Large intestine (tissue), 3 donors: ENCODE measurements around the gene ACTL6B. TPM values are rescaled to one million over a fixed set of nuclear protein-coding genes. Genes with fewer than 3 reads are reported as not detected.

Experiments
- DNase-seq, 2 donors: peaks; one replicate each; pipeline versions ENCODE4 v3.0.0 to v3.0.0-alpha.2; 2013
- H3K27ac ChIP-seq: one replicate; pipeline ENCODE4 v1.5.1; 2013; ENCODE audit warnings: low read length
- H3K27me3 ChIP-seq: 2 replicates; pipeline ENCODE4 v1.6.1; 2013; ENCODE audit warnings: low read length; ENCODE audit not compliant: control insufficient read depth, insufficient read depth
- H3K36me3 ChIP-seq: 2 replicates; pipeline ENCODE4 v1.6.1; 2013; ENCODE audit warnings: low read length; ENCODE audit not compliant: control insufficient read depth, insufficient read depth
- H3K4me1 ChIP-seq: one replicate; pipeline ENCODE4 v1.6.1; 2013; ENCODE audit warnings: low read length; ENCODE audit not compliant: control insufficient read depth, insufficient read depth
- H3K4me3 ChIP-seq: one replicate; pipeline ENCODE4 v1.5.1; 2013; ENCODE audit warnings: low read length
- H3K9me3 ChIP-seq: one replicate; pipeline ENCODE4 v1.6.1; 2013; ENCODE audit warnings: mild to moderate bottlenecking, low read depth, low read length, moderate library complexity; ENCODE audit not compliant: control insufficient read depth
- WGBS: methylation state at CpG from one replicate; pipeline ENCODE4 v1.1.5; 2013; ENCODE audit warnings: low lambda C conversion rate; ENCODE audit not compliant: insufficient coverage; 5-methylcytosine and 5-hydroxymethylcytosine counted together
- polyA plus RNA-seq: library from polyadenylated mRNA; unstranded; fragments of 120-200 nt; gene quantifications from one replicate; pipeline ENCODE4 v1.2.1, GENCODE V29; 2013

The ACTL6B gene
- polyA plus RNA-seq, 1 donor: 2.9 TPM

DNA sequence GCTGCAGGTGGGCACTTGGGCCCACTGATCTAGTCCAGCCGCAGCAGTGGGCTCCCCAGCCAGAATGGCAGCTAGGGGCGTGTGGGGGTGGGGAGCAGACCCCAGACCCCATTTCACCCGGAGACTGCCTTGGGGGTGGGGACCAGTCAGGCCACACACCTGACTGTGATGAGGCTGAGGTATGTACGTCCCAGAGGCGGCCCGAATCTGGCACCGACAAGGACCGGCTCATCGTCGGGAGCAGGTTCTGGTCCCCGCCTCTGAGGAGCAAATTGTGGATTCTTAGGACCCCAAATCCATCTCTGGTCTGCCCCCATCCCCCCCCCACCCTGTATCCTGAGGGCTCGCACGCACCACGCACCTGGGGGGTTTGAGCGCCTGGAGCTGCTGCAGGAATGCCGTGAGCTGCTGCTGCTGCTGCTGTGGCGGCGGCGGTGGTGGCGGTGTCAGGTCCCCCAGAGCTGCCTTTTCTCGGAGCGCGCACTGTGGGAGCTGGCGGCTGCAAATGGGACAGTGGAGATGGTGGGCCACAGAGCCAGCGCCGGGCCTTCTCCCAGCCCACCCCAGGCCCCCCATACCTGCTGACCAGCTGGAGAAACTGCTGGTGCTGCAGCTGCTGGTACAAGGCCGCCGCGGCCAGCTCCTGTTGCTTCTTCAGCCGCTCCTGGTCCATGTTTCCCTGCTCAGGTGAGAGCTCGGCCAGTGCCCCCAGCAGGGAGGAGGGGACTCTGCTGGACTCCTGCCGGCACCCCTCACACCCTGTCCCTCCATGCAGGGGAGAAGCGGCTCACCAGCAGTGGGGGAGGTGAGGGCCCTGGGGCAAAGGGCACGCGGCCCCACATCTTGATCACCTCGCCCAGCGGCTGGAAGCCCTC, 27.6 kb upstream of the ACTL6B start:
- Histone ChIP-seq H3K4me3 (no peak overlapping the region), H3K9me3 (no peaks in the 10 kb centered on the region), H3K36me3 (peaks cover 97% of the 10 kb centered on the region), H3K27ac (no peak overlapping the region), H3K4me1 (peaks cover 13% of the 10 kb centered on the region), H3K27me3 (no peaks in the 10 kb centered on the region)
- WGBS: no CpG with 5 or more reads among the region's 37 CpGs
- no peak for DNase-seq

DNA sequence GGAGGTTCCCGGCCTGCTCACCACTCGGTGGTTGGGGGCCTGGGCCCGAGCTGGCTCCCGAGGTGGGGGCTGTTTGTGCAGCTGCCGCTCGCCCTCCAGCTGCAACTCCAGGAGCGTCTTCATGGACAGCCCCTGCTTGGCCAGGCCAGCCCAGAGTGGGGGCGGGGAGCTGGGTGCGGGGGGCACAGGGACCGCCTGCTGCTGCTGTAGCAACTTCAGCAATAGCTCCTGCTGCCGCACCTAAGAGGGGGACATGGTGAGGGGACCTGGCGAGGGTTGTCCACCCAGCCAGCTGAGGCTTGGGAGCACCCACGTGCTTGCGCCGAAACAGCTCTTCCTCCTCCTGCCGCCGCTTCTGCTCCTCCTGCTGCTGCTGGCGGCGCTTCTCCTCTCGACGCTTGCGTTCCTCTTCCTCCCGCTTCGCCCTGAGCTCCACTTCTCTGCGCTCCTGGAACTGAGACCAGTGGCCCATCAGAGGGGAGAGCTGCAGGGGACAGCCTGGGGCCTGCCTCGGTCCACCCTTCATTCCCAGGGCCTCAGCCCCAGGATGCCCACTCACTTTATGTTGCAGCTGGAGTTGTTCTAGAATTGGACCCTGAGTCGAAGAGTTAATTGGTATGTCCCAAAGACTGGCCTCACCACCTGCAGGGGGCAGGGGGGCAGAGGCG, 26.9 kb upstream of the ACTL6B start:
- Histone ChIP-seq H3K9me3 (peaks cover 3% of the 10 kb centered on the region), H3K4me3 (no peak overlapping the region), H3K4me1 (peaks cover 20% of the 10 kb centered on the region), H3K27me3 (no peaks in the 10 kb centered on the region), H3K27ac (no peak overlapping the region), H3K36me3 (peaks cover 97% of the 10 kb centered on the region)
- DNase-seq: no peak
- WGBS: no CpG with 5 or more reads among the region's 28 CpGs

DNA sequence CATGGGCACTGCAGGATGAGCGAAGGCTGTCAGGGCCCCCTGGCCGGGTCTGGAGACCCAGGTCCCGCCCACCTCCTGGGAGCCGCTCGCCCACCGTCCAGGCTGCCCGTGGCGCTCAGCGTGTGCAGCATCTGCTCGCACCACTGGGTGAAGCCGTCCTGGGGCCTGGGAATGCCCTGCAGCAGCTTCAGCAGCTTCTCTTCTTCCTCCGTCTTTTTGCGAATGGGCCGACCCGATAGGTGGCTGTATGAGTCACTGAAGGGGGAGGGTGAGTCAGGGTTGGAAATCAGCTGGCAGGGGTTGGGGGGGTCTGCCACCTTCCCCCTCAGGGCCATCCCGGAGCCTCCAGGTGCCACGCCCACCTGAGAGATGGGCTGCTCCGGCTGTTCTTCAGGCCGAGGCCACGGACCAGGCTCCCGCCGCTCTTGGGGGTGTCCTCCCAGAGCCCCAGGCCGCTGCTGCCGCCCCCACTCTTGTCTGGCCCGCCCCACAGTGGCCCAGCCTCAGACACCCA, 26.0 kb upstream of the ACTL6B start:
- peaks cover 27% of the 10 kb centered on the region for H3K4me1 ChIP-seq
- H3K9me3 ChIP-seq: peaks cover 3% of the 10 kb centered on the region
- no peak overlapping the region for H3K4me3 ChIP-seq
- DNase-seq: no peak
- H3K27me3 ChIP-seq: no peaks in the 10 kb centered on the region
- peaks cover 97% of the 10 kb centered on the region for H3K36me3 ChIP-seq
- H3K27ac ChIP-seq: no peak overlapping the region
- WGBS: 100% methylated on average over 1 of the region's 25 CpGs

DNA sequence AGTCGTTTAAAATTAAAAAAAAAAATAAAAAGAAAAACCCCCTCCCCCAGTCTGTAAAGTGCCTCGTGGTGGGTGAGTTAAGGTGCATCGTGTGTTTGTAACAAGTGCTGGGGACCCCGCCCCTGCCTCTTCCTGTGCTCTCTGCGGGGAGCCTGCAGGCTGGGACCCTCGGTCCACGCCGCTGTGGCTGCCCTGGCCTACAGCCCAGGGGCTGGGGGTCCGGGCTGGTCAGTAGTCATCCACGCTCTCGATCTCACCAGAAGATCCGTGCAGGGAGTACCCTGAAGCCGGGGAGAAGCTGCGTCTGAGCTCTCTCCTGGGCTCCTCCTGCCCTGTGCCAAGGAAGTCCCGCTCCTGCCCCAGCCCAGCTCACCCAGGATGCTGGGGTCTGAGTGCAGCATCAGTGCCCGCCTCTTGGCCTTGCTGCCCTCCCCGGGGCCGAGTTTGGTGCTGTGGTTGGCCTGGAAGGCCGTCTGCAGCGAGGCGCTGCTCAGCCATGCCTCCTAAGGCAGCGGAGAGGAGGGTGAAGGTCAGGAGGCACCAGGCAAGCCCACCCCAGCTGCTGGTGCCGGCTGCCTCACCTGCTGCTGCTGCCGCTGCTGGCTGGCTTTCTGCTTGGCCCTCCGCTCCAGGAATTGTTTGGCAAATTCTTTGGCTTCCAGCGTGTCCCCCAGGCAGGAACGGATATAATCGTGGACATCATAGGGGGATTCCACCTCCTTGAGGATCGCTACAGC, 25.4 kb upstream of the ACTL6B start:
- Histone ChIP-seq H3K36me3 (peaks cover 97% of the 10 kb centered on the region), H3K27me3 (no peaks in the 10 kb centered on the region), H3K4me3 (no peak overlapping the region), H3K4me1 (peaks cover 30% of the 10 kb centered on the region), H3K9me3 (peaks cover 3% of the 10 kb centered on the region), H3K27ac (no peak overlapping the region)
- peak in 1 of 2 donors; percentile 10 for DNase-seq
- WGBS: no CpG with 5 or more reads among the region's 29 CpGs

DNA sequence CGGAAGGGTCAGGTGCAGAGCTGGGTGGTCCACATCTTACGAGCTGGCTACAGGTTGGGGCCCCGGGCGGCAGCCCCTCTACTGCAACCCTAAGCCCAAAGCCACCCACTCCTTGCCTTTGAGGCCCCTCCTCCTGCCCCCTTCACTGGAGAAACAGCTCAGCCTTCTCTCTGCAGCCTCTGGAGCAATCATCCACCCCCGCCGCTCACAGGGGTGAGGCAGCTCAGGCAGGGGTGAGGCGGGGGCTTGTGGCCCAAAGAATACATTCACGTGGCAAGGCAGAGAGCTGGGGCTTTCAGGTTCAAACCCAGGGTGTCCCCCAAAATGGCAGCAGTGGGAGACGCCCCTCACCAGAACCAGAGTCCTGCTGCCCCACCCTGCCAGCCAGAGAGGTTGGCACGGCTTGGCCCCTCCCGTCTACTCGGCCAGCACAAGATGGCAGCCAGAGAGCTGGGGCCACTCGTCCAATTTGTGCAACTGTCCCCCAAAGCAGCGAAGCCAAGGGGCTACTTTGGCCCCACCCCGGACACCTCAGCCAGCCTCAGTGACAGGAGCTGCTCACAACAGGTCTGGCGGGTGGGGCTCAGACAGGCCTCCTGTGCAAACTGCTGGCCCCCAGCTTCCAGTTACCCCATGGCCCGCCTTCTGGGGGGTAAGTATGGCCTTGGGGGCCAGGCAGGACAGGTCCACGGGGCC, 24.5 kb upstream of the ACTL6B start:
- Histone ChIP-seq H3K36me3 (peaks cover 91% of the 10 kb centered on the region), H3K4me3 (no peak overlapping the region), H3K9me3 (peaks cover 3% of the 10 kb centered on the region), H3K4me1 (peaks cover 33% of the 10 kb centered on the region), H3K27me3 (no peaks in the 10 kb centered on the region), H3K27ac (no peak overlapping the region)
- peak in 1 of 2 donors; percentile 25 for DNase-seq
- 100% methylated on average over 1 of the region's 18 CpGs for WGBS

DNA sequence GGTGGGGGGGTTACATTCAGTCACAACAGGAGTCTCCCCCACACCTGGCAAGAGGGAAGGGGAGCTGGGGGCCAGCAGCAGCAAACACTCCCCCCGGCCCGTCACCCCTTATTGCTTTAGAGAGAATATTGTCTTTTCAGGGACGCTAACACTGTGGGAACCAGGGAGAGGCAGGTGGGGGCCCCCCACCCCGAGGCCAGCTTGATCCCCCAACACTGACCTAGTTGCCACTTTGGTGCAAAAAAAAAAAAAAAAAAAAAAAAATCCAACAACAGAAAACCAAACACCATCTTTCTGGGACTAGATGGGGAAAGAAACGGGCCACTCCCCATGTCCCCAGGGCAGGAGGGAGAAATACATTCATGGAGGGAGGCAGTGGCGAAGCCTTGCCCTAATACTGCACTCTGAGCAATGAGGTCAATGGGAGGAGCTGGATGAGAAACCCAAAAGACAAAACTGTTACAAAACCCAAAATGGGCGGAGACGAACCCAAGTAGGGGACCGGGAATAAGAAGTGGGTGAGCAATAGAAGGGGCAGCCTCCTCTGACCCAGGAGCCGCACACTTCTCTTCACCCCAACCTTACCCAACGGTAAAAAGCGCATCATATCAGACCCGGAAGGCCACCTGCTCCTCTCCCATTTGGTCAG, 23.8 kb upstream of the ACTL6B start:
- no CpG with 5 or more reads among the region's 13 CpGs for WGBS
- peaks cover 84% of the 10 kb centered on the region for H3K36me3 ChIP-seq
- H3K27ac ChIP-seq: no peak overlapping the region
- peaks cover 33% of the 10 kb centered on the region for H3K4me1 ChIP-seq
- H3K27me3 ChIP-seq: no peaks in the 10 kb centered on the region
- no peak overlapping the region for H3K4me3 ChIP-seq
- peaks cover 3% of the 10 kb centered on the region for H3K9me3 ChIP-seq
- peak in 1 of 2 donors; percentile 22 for DNase-seq

DNA sequence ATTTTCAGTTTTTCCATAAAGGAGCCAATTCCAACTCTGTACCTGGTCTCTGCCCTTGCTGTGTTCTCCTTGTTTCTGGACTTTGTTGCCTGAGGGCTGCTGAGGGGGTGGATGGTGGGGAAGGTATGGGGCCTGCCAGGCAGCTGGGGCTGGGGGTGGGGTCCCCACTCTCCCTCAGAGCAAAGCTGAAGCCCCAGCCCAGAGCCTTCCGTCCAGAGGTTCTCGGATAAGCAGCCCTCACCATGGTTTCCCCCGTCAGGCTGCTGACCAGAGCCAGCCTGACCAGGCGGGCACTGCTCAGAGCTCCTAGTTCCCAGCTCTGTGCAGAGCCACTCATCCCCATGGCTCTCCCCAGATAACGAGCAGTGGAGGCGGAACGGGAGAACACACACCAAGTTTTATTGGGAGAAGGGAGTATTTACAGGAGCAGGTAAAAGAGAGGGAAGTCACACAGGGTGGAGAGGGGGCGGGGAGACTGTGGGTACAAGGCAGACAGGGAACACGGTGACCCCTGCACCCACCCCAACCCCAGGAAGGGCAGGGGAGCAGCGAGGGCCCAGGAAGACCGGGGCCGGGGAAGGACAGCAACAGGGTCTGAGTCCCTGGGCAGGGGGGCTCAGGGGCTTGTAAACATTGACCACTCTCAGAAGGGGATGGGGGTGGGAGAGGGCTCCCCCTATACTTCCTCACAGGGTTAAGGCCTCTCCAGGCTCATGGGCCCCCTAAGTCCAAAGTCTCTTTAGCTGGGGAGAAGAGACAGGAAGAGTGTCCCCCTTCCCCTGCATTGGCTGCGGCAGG, 23.1 kb upstream of the ACTL6B start:
- peaks cover 33% of the 10 kb centered on the region for H3K4me1 ChIP-seq
- H3K27me3 ChIP-seq: no peaks in the 10 kb centered on the region
- peak in 1 of 2 donors; percentile 51 for DNase-seq
- no peak overlapping the region for H3K4me3 ChIP-seq
- H3K36me3 ChIP-seq: peaks cover 77% of the 10 kb centered on the region
- WGBS: no CpG with 5 or more reads among the region's 13 CpGs
- H3K27ac ChIP-seq: peak overlapping the region; percentile 25
- H3K9me3 ChIP-seq: peaks cover 3% of the 10 kb centered on the region

DNA sequence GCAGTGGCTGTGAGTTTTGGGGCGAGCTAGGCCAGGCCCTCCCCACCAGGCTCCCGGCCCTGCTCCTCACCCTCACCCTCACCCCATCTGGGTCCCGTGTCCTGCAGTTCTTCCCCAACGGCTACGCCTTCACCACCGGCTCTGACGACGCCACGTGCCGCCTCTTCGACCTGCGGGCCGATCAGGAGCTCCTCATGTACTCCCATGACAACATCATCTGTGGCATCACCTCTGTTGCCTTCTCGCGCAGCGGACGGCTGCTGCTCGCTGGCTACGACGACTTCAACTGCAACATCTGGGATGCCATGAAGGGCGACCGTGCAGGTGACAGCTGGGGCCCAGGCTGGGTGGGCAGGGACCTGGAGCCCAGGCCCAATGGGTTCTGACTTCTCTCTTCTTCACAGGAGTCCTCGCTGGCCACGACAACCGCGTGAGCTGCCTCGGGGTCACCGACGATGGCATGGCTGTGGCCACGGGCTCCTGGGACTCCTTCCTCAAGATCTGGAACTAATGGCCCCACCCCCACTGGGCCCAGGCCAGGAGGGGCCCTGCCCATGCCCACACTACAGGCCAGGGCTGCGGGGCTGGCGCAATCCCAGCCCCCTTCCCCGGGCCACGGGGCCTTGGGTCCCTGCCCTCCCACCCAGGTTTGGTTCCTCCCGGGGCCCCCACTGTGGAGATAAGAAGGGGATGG, 22.2 kb upstream of the ACTL6B start:
- no peak overlapping the region for H3K27ac ChIP-seq
- peaks cover 3% of the 10 kb centered on the region for H3K9me3 ChIP-seq
- no peak overlapping the region for H3K4me3 ChIP-seq
- DNase-seq: peak in 1 of 2 donors; percentile 21
- no peaks in the 10 kb centered on the region for H3K27me3 ChIP-seq
- H3K4me1 ChIP-seq: peaks cover 33% of the 10 kb centered on the region
- H3K36me3 ChIP-seq: peaks cover 68% of the 10 kb centered on the region
- no CpG with 5 or more reads among the region's 35 CpGs for WGBS
